HG03378 (cell line): ENCODE measurements around the gene ZBP1.

Source experiments
- ATAC-seq: cut with Tn5 transposase; IDR thresholded peaks from one replicate; pipeline ENCODE4 v1.9.1; 2021; ENCODE audit warnings: mild to moderate bottlenecking, moderate library complexity; ENCODE audit not compliant: unreplicated experiment

The ZBP1 gene

DNA sequence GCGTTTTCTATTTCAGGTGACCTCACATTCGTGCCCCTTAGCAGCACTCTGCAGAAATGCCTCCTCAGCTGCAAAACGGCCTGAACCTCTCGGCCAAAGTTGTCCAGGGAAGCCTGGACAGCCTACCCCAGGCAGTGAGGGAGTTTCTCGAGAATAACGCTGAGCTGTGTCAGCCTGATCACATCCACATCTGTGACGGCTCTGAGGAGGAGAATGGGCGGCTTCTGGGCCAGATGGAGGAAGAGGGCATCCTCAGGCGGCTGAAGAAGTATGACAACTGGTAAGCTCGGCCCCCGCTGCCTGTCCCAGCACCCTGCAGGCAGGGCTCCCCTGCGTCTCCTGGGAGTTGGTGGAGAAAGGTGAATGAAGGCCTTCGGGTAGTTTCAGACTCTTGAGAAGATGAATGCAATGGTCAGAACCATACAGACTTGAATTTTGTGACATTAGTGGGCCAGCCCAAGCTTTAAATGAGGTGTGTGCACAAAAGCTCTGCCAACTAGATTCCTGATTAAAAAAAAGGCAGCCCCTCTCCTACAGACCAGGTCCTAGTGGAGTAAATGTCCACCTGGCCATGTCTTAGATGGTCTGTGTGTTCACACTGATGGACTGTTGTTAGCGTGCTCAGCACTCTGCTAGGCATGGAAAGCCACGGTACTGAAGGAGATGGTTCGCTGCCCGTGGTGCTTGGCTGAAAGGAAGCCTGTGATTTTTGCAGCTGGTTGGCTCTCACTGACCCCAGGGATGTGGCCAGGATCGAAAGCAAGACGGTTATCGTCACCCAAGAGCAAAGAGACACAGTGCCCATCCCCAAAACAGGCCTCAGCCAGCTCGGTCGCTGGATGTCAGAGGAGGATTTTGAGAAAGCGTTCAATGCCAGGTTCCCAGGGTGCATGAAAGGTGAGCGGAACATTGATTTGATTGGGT is 58.6 kb downstream of the ZBP1 start:
- ATAC-seq: no peak

GRCh38 chr20:57560554-57561355 is 59.5 kb downstream of the ZBP1 start, which contains the start of gene PCK1:
TSS of gene PCK1 (plus strand) at chr20:57561110. CDS start at chr20:57561412, 302 bp downstream.
- no peak for ATAC-seq

- no peak for ATAC-seq
Observed at GRCh38 chr20:57559658-57560553, 60.3 kb downstream of the ZBP1 start.

DNA sequence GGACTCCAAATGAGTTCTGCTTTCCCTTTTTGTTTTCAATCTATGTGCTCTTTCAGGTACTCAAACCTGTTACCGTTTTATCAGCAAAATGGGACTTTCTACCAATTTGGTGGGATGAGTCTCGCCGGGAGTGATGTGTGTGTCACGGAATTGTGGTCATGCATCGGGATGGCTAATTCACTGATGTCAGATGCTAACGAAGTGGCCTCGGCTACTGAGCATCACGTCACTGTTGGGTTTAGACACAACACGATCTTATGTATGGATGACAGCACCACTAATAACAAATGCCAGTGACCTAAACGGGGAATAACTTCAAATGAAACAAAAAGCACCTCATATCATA is 61.0 kb downstream of the ZBP1 start:
- ATAC-seq: no peak

DNA sequence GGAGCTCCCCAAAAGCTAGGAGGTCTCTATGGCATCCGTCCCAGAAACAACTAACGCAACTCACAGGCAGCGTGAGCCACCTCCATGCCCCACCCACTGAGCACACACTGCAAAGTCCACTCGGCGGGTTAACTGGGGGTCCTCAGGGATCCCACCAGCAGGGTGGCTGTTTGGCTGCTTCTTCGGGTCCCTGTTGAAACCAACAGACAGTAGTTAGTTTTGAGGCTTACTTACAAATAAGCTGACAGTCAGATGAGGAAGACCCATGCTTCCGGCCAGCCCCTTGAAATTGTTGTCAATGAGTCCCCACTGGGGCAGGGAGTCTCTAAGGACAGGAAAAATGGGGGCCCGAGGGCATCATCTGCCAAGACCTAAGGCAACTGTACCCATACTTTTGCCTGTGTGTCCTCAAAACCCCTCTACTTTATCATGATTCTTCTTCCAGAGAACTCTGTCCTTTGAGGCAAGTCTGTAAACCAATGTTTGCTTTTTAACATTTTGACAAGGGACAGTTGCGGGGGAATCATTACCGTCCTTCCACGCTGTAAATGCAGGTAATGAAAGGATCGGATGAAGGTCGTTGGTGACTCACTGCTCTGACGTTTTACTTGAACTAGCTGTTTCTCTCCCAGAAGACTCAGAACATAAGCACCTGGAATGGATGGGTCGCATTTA is 61.5 kb downstream of the ZBP1 start:
- no peak for ATAC-seq

DNA sequence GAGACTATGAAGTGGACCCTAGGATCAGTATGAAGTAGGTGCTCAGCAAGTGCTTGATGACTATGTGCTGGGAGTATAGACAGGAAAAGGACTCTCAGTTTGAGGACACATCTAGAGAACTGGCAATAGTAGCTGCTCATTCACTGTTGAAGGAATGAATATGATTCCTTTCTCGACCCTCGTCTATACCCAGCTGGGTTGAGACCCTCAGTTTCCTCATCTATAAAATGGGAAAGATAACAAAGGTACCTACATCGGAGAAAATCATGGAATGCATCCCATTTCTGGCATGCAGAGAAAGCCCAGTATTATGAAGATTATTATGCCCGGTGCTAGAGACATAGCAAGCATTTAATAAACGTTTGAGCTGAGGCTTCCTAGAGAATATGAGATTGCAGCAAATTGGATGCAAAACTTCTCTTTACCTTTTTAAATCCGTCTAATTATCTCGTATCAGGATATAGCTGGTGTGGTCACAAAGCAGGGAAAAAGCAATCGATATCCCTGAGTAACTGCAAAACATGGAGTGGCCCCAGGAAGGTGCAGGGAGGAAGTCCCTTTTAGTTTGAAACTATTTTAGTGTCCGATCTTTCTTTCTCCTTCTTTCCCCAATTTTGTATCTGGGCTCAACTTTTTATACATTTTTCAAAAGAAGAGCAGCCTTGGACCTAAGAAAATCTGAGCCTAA is 62.2 kb downstream of the ZBP1 start:
- no peak for ATAC-seq

DNA sequence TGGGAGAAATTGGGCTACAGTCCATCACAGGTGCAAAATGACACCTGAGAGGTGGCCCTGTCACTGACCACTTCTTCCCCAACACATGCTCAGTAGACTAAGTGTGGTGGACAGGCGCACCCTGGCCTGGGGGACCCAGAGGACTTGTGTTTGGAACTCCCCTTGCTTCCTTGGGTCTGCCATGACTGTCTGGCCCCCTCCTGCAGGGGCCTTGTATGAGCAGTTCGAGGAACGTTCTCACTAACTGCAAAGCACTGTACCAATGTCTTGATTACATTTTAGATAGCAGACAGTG is 63.3 kb downstream of the ZBP1 start:
- no peak for ATAC-seq

DNA sequence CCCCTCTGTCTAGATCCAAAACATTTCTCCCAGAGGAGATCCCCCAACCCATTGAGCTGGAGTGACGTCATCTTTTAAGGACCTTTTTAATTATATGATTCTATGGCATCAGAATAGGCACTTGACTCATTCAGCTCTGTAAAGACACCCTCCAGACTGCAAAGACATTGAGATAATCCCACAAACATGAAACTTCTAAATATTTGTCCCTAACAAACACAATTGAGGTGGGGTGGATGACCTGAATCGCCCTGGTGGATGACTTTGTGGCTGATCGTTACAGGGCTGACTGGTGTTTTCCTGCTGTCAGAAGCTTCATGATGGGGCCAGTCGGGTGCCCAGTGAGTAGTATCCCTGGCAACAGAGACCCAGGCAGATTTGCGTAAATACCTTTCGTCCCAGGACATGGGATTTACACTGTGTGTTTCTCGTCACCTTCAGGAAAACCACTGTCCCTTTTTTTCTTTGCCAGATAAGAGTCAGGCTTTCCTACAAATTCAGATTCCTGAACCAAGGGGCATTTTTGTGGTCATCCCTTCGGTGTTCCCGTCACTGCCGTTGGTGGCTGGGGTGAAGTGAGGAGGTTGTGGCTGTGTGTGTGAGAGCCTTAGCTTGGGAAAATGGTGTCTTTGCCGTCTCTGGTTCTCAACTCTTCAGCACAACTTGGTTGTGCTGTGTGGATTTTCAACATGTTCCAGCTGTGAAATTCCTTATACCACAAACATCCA is 64.6 kb downstream of the ZBP1 start:
- ATAC-seq: no peak
